VCaP (cell line): ENCODE measurements around the gene SRSF2.
"Not testable (repeated sequence)": the region's sequence is repeated elsewhere in the genome, so short reads cannot be mapped to it uniquely, and the experiment has no call there.

ENCODE experiments used
- H3K27ac ChIP-seq: fragments of 450-650 bp; 2 replicates; pipeline ENCODE4 v1.5.1; 2017
- TF ChIP-seq, protein P1 (sequence below): fragments of 450-650 bp; conservative IDR thresholded peaks from 2 replicates; pipeline ENCODE4 v1.5.1; 2017; ENCODE audit warnings: mild to moderate bottlenecking, moderate library complexity

The SRSF2 gene

DNA sequence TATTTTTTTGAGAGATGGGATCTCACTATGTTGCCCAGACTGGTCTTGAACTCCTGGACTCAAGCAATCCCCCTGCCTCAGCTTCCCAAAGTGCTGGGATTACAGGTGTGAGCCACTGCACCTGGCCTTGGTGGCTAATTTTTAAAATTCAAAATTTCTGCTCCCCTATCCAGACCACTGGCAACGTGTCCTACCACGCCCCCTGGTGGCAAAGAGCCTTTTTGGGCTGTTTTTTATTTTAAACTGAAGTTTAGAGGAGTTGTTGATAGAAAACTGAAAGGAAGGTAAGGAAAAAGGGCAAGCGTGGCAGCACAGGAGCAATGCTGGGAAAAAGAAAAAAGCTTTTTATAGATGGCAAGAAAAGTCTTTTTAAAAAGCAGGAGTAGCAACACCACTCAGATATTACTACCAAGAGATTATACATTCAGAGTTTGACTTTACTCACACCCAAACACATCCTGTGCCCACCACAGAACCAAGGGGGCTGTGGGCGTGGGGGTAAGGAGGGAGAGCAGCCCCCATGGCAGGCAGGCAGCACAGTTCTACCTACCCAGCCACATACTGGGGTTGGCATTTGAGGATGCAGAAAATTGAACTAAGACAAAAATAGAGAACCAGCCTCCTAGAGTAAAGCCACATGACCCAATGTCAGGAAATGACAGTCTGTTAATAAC is 22.2 kb downstream of the SRSF2 start:
- H3K27ac ChIP-seq: no peak overlapping the region
- TF ChIP-seq, protein P1, sequence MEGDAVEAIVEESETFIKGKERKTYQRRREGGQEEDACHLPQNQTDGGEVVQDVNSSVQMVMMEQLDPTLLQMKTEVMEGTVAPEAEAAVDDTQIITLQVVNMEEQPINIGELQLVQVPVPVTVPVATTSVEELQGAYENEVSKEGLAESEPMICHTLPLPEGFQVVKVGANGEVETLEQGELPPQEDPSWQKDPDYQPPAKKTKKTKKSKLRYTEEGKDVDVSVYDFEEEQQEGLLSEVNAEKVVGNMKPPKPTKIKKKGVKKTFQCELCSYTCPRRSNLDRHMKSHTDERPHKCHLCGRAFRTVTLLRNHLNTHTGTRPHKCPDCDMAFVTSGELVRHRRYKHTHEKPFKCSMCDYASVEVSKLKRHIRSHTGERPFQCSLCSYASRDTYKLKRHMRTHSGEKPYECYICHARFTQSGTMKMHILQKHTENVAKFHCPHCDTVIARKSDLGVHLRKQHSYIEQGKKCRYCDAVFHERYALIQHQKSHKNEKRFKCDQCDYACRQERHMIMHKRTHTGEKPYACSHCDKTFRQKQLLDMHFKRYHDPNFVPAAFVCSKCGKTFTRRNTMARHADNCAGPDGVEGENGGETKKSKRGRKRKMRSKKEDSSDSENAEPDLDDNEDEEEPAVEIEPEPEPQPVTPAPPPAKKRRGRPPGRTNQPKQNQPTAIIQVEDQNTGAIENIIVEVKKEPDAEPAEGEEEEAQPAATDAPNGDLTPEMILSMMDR: peak; percentile 95

DNA sequence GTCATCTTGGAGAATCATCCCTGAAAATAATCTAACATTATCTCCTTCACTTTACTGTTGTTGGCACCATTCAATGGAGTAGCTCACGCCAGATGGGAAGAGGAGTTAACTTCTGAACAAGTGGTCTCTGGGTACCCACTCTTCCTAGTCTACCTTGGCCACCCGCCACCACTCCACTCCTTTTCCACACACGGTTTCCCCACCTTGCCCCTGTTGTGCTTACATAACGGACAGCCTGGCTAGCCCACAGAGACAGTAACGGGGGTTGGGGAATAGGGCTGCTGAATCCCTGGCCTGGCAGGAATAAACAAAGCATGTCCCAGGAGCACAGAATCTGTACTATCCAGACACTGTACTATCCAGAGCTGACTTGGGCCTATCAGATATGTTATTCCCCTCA is 22.8 kb downstream of the SRSF2 start:
- TF ChIP-seq, protein P1: no peak
- H3K27ac ChIP-seq: no peak overlapping the region

DNA sequence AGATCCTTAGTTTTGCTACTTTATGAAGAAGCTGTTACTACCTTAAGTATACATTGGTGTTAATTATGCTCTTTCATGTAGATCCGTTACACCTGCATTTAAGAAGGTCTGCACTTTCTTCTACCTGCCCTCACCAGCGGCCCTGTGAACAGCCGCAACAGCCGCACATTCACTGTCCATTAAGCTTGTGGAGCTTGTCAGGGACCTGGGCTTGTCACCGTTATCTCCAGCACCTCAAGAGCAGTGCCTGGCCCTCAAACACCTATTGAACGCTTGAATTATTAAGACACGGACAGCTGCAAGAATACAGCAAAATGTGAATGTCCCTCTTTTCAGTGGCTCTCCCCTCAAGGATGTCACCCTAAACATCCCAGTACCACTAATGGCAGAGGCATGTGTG is 23.4 kb downstream of the SRSF2 start:
- TF ChIP-seq, protein P1: no peak
- H3K27ac ChIP-seq: no peak overlapping the region

DNA sequence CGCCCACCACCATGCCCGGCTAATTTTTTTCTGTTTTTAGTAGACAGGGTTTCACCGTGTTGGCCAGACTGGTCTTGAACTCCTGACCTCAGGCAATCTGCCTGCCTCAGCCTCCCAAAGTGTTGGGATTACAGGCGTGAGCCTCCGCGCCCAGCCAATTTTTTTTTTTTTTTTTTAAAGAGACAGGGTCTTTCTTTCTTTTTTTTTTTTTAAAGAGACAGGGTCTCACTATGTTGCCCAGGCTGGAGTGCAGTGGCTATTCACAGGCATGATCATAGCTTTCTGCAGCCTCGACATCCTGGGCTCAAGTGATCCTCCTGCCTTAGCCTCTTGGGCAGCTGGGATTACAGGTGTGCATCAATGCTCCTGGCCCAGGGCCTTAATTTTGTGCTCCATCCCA is 24.8 kb downstream of the SRSF2 start:
- not testable (repeated sequence) for H3K27ac ChIP-seq

DNA sequence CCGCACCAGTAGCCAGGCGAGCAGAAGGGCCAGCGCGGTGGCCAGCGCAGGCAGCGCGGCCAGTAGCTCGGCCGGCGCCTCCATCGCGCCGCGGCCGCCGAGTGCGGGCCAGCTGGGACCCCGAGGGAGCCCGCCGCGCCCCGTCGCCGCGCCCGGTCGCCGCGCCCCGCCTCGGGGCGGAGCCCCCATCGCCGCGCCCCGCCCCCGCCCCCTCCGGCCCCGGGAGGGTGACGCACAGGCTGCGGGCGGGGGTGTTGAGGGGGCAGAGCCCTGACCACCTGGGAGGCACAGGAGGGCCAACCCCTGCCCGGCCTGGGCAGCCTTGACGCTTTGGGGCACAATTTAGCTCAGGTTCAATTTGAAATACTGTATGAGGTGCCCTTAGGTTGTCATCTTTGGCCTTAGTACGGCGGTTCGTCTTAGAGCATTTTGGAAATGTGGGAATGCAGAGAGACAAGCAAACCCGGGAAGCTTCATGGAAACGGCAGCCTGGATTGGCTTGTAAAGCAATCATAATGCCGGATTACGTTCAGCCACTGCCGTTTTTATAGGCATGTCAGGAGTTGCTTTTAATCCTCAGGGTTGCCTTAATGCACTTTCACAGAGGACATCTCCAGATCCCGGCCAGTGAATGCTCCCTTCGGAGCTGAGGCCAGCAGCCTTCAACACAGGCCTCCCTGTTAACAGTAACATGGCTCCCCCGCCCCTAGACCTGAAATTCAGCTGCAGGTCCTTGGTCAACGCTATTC is 26.1 kb downstream of the SRSF2 start, which contains the start of gene MXRA7:
Gene MXRA7, minus strand, starts transcription at position 103 of the 749 bp plus-strand sequence. Its CDS starts 19 bp downstream, at position 84.
- peak within 1 kb of the TSS; percentile 55 for H3K27ac ChIP-seq
- TF ChIP-seq, protein P1: no peak

DNA sequence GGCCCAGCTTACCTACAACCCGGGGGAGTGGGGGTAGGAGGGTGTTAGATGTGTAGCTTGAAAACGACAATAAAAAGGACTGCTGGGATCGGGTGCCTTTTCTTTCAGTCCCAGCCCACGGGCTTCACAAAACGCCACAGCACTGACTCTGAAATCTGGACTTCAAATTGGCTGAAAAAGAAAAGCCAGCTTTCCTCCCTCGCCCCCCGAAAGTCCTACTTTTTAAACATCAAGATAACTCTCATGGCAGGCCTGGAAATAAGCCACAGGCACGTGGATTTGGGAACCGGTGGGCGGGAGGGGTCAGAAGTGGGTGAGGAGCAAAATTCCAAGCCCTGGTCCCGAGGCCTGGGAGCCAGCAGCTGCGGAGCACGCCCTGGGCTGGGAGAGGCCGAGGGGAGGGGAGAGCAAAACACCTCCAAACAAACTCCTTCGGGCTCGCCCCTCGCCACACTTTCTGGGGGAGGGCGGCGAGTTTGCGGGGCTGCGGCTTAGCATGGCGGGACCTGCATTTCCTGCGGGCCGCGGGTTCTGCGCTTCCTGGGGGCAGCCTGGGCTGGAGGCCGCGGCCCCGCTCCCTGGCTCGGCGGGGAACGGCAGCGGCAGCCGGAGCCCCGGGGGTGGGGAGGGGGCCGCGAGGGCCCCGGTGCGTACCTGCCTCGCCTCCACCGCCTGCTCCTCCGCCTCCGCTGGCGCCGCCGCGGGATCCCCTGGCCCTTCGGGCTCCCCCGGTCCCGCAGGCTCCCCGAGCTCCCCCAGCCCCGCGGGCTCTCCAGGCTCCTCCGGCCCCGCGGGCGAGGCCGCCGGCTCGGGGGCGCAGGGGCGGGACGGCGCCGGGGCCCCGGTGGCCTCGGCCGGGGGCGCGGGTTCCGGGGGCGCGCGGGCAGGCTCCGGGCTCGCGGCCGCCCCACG is 26.9 kb downstream of the SRSF2 start:
- H3K27ac ChIP-seq: peak overlapping the region; percentile 55; the same call in 1 of the 2 replicates

DNA sequence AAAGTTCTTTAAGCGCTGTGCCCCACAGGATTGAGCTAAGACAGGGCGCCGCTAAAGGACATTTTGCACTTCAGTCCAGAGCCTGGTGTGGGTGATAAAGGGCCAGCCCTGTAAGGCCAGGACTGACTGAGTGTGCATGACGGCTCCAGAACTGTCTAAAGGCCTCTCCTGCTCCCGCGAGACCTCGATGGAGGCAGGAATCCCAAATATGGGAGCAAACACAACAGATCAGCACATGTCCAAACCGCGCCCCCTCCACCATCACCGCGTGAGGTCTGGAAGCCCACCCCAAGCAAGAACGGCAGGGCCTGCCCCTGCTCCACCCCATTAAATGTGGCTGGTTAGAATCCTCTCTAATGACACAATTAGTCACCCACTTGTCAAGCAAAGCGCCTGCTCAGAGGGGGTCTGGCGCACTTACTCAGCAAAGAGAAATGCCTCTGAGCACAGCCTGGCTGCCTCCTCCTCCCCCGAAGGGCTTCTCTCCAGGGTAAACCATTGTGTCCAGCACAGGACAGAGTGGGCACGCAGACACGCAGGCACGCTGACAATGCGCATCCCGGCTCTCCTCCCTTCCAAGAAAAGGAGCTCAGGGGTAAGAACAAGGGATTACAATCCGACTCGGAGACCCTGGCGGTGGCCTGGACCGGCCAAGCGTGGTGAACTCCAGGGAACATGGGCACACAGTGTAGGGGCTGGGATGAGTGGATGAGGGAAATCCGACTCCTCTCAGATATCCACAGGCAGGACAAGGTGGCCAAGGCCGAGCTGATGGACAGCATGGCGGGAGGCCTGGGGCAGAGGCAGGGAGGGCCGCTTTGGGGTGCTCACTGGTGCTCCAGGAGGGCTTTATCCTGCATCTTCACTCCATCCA is 27.8 kb downstream of the SRSF2 start:
- TF ChIP-seq, protein P1: no peak
- no peak overlapping the region for H3K27ac ChIP-seq
